SK-N-SH treated with all-trans-retinoic acid at 6 μM for 48 hours (cell line): ENCODE data around the gene LRRC15.

ENCODE experiments used
- ATAC-seq: fragments of 200-7000 bp; cut with Tn5 transposase; 3 replicates; pipeline ENCODE4 v1.9.1; 2020; ENCODE audit warnings: mild to moderate bottlenecking, moderate library complexity
- ARNTL ChIP-seq: fragments of 450-650 bp; formaldehyde crosslinking; IDR thresholded peaks from 2 replicates; pipeline ENCODE4 v1.5.0; 2020; ENCODE audit warnings: low read depth, mild to moderate bottlenecking, moderate library complexity, borderline replicate concordance
- BACH2 ChIP-seq: fragments of 250-450 bp; sonication (Bioruptor Pico); IDR thresholded peaks from 2 replicates; pipeline ENCODE4 v1.9.0; 2021; ENCODE audit warnings: mild to moderate bottlenecking, borderline replicate concordance
- CSDC2 ChIP-seq: fragments of 250-450 bp; sonication (Bioruptor Pico); IDR thresholded peaks from 2 replicates; pipeline ENCODE4 v1.5.0; 2020; ENCODE audit warnings: mild to moderate bottlenecking, moderate library complexity
- CSRNP3 ChIP-seq: fragments of 250-450 bp; sonication (Bioruptor Pico); IDR thresholded peaks from 2 replicates; pipeline ENCODE4 v1.5.1; 2021; ENCODE audit warnings: mild to moderate bottlenecking, moderate library complexity
- ESRRG ChIP-seq: fragments of 250-450 bp; sonication (Bioruptor Pico); IDR thresholded peaks from 2 replicates; pipeline ENCODE4 v1.6.1; 2021; ENCODE audit warnings: mild to moderate bottlenecking
- ISL1 ChIP-seq: fragments of 250-450 bp; sonication (Bioruptor Pico); IDR thresholded peaks from 2 replicates; pipeline ENCODE4 v2.1.2; 2022; ENCODE audit warnings: mild to moderate bottlenecking, moderate library complexity
- OSR1 ChIP-seq: fragments of 250-450 bp; sonication (Bioruptor Pico); IDR thresholded peaks from 2 replicates; pipeline ENCODE4 v1.8.0; 2022; ENCODE audit warnings: moderate library complexity, mild to moderate bottlenecking, inconsistent platforms
- PPARA ChIP-seq: fragments of 250-450 bp; sonication (Bioruptor Pico); IDR thresholded peaks from 2 replicates; pipeline ENCODE4 v1.5.0; 2020; ENCODE audit warnings: mild to moderate bottlenecking, borderline replicate concordance
- RARB ChIP-seq: fragments of 250-450 bp; sonication (Bioruptor Pico); IDR thresholded peaks from 2 replicates; pipeline ENCODE4 v1.8.0; 2021; ENCODE audit warnings: mild to moderate bottlenecking, moderate library complexity
- TCF4 ChIP-seq: fragments of 250-450 bp; sonication (Bioruptor Pico); IDR thresholded peaks from 2 replicates; pipeline ENCODE4 v1.8.0; 2021; ENCODE audit warnings: mild to moderate bottlenecking, moderate library complexity, borderline replicate concordance
- TOX ChIP-seq: fragments of 250-450 bp; sonication (Bioruptor Pico); IDR thresholded peaks from 2 replicates; pipeline ENCODE4 v1.8.0; 2021; ENCODE audit warnings: mild to moderate bottlenecking, moderate library complexity, borderline replicate concordance
- TSHZ2 ChIP-seq: fragments of 250-450 bp; sonication (Bioruptor Pico); IDR thresholded peaks from 2 replicates; pipeline ENCODE4 v1.5.0; 2020; ENCODE audit warnings: mild to moderate bottlenecking, moderate library complexity
- ZC3H10 ChIP-seq: fragments of 250-450 bp; sonication (Bioruptor Pico); IDR thresholded peaks from 2 replicates; pipeline ENCODE4 v1.5.1; 2021; ENCODE audit warnings: mild to moderate bottlenecking, moderate library complexity
- ZFP3 ChIP-seq: fragments of 250-450 bp; sonication (Bioruptor Pico); IDR thresholded peaks from 2 replicates; pipeline ENCODE4 v1.5.0; 2020; ENCODE audit warnings: mild to moderate bottlenecking, moderate library complexity
- ZFP30 ChIP-seq: fragments of 450-650 bp; formaldehyde crosslinking; IDR thresholded peaks from 2 replicates; pipeline ENCODE4 v1.5.0; 2022; ENCODE audit warnings: mild to moderate bottlenecking, moderate library complexity
- ZNF565 ChIP-seq: fragments of 450-650 bp; formaldehyde crosslinking; conservative IDR thresholded peaks from 2 replicates; pipeline ENCODE4 v1.5.0; 2020; ENCODE audit warnings: low read depth, mild to moderate bottlenecking, moderate library complexity
- ZNF70 ChIP-seq: fragments of 450-650 bp; formaldehyde crosslinking; IDR thresholded peaks from 2 replicates; pipeline ENCODE4 v1.5.0; 2020; ENCODE audit warnings: mild to moderate bottlenecking, moderate library complexity
- ZNF8 ChIP-seq: fragments of 450-650 bp; formaldehyde crosslinking; IDR thresholded peaks from 2 replicates; pipeline ENCODE4 v1.5.0; 2020; ENCODE audit warnings: mild to moderate bottlenecking, moderate library complexity
- TF ChIP-seq, protein P1 (sequence below): fragments of 250-450 bp; sonication (Bioruptor Pico); IDR thresholded peaks from 2 replicates; pipeline ENCODE4 v1.8.0; 2021; ENCODE audit warnings: low read depth, mild to moderate bottlenecking, moderate library complexity, borderline replicate concordance
- TF ChIP-seq, protein P2 (sequence below): fragments of 250-450 bp; sonication (Bioruptor Pico); IDR thresholded peaks from 2 replicates; pipeline ENCODE4 v1.8.0; 2020; ENCODE audit warnings: mild to moderate bottlenecking, moderate library complexity, borderline replicate concordance

Gene LRRC15

DNA sequence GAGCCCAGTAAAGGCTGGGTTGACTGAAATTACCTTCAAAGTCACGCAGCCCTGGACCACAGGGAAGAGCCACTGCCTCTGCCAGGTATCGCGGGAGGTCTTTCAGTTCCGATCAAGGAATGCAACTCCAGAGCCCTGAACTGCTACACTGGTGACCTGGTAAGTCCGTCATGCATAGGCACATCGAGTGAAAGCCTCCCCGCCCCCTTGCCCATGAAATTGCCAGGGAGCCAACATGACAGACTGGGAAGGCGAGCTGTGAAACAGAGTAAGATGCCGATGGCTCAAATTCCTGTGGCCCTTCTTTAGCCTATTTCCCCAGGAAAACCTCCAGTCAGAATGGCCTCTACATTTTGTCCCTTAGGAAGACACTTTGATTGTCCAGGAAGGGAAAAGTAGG is 31.8 kb upstream of the LRRC15 start:
- no peak for ATAC-seq

DNA sequence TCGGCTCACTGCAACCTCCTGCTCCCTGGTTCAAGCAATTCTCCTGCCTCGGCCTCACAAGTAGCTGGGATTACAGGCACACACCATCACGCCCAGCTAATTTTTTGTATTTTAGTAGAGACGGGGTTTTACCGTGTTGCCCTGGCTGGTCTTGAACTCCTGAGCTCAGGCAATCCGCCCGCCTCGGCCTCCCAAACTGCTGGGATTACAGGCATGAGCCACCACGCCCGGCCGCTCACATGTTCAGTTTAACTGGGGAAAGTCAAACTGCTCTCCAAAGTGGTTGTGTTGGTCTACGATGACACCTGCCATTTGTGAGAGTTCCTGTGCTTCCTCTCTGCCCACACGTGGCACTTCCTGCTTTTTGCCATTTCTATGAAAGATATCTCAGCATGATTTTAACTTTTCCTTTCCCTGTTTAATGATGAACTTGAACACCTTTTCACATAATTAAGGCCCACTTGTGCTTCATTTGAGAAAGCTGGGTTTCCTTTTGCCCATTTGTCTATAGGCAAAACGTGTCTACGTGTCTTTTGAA is 30.4 kb upstream of the LRRC15 start:
- TF ChIP-seq PPARA (no peak), ZFP3 (no peak), TSHZ2 (CRISPR knock-in tag) (no peak), BACH2 (no peak), TOX (no peak), CSRNP3 (CRISPR knock-in tag) (no peak), CSDC2 (CRISPR knock-in tag) (no peak), ZNF70 (CRISPR knock-in tag) (no peak), ZC3H10 (CRISPR knock-in tag) (no peak), OSR1 (no peak), RARB (CRISPR knock-in tag) (no peak)
- TF ChIP-seq, protein P1, sequence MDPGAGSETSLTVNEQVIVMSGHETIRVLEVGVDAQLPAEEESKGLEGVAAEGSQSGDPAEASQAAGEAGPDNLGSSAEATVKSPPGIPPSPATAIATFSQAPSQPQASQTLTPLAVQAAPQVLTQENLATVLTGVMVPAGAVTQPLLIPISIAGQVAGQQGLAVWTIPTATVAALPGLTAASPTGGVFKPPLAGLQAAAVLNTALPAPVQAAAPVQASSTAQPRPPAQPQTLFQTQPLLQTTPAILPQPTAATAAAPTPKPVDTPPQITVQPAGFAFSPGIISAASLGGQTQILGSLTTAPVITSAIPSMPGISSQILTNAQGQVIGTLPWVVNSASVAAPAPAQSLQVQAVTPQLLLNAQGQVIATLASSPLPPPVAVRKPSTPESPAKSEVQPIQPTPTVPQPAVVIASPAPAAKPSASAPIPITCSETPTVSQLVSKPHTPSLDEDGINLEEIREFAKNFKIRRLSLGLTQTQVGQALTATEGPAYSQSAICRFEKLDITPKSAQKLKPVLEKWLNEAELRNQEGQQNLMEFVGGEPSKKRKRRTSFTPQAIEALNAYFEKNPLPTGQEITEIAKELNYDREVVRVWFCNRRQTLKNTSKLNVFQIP = no peak
- TF ChIP-seq, protein P2, sequence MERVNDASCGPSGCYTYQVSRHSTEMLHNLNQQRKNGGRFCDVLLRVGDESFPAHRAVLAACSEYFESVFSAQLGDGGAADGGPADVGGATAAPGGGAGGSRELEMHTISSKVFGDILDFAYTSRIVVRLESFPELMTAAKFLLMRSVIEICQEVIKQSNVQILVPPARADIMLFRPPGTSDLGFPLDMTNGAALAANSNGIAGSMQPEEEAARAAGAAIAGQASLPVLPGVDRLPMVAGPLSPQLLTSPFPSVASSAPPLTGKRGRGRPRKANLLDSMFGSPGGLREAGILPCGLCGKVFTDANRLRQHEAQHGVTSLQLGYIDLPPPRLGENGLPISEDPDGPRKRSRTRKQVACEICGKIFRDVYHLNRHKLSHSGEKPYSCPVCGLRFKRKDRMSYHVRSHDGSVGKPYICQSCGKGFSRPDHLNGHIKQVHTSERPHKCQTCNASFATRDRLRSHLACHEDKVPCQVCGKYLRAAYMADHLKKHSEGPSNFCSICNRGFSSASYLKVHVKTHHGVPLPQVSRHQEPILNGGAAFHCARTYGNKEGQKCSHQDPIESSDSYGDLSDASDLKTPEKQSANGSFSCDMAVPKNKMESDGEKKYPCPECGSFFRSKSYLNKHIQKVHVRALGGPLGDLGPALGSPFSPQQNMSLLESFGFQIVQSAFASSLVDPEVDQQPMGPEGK = no peak
- ATAC-seq = no peak

More for the DNA sequence above, 31.8 kb upstream of the LRRC15 start:
- TF ChIP-seq CSRNP3 (CRISPR knock-in tag) (no peak), ISL1 (CRISPR knock-in tag) (no peak), OSR1 (no peak), TSHZ2 (CRISPR knock-in tag) (no peak), ZNF565 (CRISPR knock-in tag) (no peak), ZFP30 (CRISPR knock-in tag) (no peak), ESRRG (CRISPR knock-in tag) (no peak), ZC3H10 (CRISPR knock-in tag) (no peak), PPARA (no peak), ZNF8 (CRISPR knock-in tag) (no peak), ZNF70 (CRISPR knock-in tag) (no peak), ARNTL (CRISPR knock-in tag) (no peak), TCF4 (CRISPR knock-in tag) (no peak), RARB (CRISPR knock-in tag) (no peak), ZFP3 (no peak), TOX (no peak)
- TF ChIP-seq, protein P1 = no peak
